Colonic mucosa (tissue), 4 donors: ENCODE measurements around the gene SLC26A11. TPM values are rescaled to one million over a fixed set of nuclear protein-coding genes. Genes with fewer than 3 reads are reported as not detected.
A peak's percentile ranks its signal among the peaks of the same experiment; 100 is the strongest.

Source experiments
- DNase-seq: peaks from one replicate; pipeline ENCODE4 v3.0.0-alpha.2; 2020
- H3K27ac ChIP-seq: fragments of 200-600 bp; one replicate; pipeline ENCODE4 v1.8.0; 2021
- H3K27me3 ChIP-seq: fragments of 200-600 bp; one replicate; pipeline ENCODE4 v1.8.0; 2021
- H3K36me3 ChIP-seq: fragments of 200-600 bp; one replicate; pipeline ENCODE4 v1.8.0; 2021
- H3K4me1 ChIP-seq: fragments of 200-600 bp; one replicate; pipeline ENCODE4 v1.8.0; 2021; ENCODE audit warnings: mild to moderate bottlenecking
- H3K4me3 ChIP-seq: fragments of 200-600 bp; one replicate; pipeline ENCODE4 v1.8.0; 2021
- H3K9ac ChIP-seq, 2 donors: one replicate each; pipeline ENCODE4 v1.7.0; 2013; ENCODE audit warnings: control low read depth in 2 of 2, low read depth in 2 of 2, low read length in 2 of 2
- H3K9me3 ChIP-seq: fragments of 200-600 bp; one replicate; pipeline ENCODE4 v1.8.0; 2021
- CTCF ChIP-seq: fragments of 200-600 bp; IDR thresholded peaks from one replicate; pipeline ENCODE4 v1.8.0; 2022; ENCODE audit warnings: antibody characterized with exemption, mild to moderate bottlenecking
- intact Hi-C: fragments of 100-400 bp; cut with DNase I; formaldehyde crosslinking; loops from one replicate; pipeline ENCODE4 v1.14.1; 2022
- total RNA-seq, 2 donors: library from RNA; stranded (reverse); fragmentation: NEBNext Ultra II Directional in 1 of 2; extraction: Animal tissue kit (Norgen Biotek cat#: 25700) in 1 of 2; gene quantifications; one replicate each; pipeline ENCODE4 v1.2.1, GENCODE V29; 2021
- donor health status: healthy.
- donor health status: DM: no; HTN: no; CAD: no.
- donor health status: DM: no; HTN: no; CAD: no.

SLC26A11 gene
- total RNA-seq, 2 donors from 2014 or later, result 8.0 to 9.3 TPM

- TF ChIP-seq CTCF, result no peak
- H3K4me1 ChIP-seq, result peaks cover 3% of the 10 kb centered on the region
- no peaks in the 10 kb centered on the region for H3K36me3 ChIP-seq
- peak overlapping the region; percentile 78 for H3K27ac ChIP-seq
- DNase-seq, result peak; percentile 81
- H3K4me3 ChIP-seq, result peak overlapping the region; percentile 93
- H3K9me3 ChIP-seq, result no peaks in the 10 kb centered on the region
- H3K27me3 ChIP-seq, result no peaks in the 10 kb centered on the region
- intact Hi-C loops, result no loop called here
- peak overlapping the region; percentile 97 to 99 for H3K9ac ChIP-seq
Measured at GRCh38 chr17:80219013-80219762, 1.0 kb upstream of the SLC26A11 start.

GRCh38 chr17:80219763-80220053 is 519 bp upstream of the SLC26A11 start:
- no peak for DNase-seq
- no peaks in the 10 kb centered on the region for H3K9me3 ChIP-seq
- H3K36me3 ChIP-seq, result no peaks in the 10 kb centered on the region
- peak overlapping the region; percentile 93 for H3K4me3 ChIP-seq
- peaks cover 3% of the 10 kb centered on the region for H3K4me1 ChIP-seq
- peak overlapping the region; percentile 78 for H3K27ac ChIP-seq
- intact Hi-C loops, result no loop called here
- TF ChIP-seq CTCF, result no peak
- H3K27me3 ChIP-seq, result no peaks in the 10 kb centered on the region
- H3K9ac ChIP-seq, result peak overlapping the region; percentile 97 to 99

GRCh38 chr17:80220736-80221215 is 549 bp downstream of the SLC26A11 start:
- DNase-seq, result peak; percentile 29
- peaks cover 3% of the 10 kb centered on the region for H3K4me1 ChIP-seq

GRCh38 chr17:80221351-80222105 is 1.3 kb downstream of the SLC26A11 start:
- no peaks in the 10 kb centered on the region for H3K27me3 ChIP-seq
- DNase-seq, result no peak
- H3K27ac ChIP-seq, result no peak overlapping the region
- no peak for TF ChIP-seq CTCF
- no peak overlapping the region for H3K9ac ChIP-seq
- peaks cover 3% of the 10 kb centered on the region for H3K4me1 ChIP-seq
- H3K9me3 ChIP-seq, result no peaks in the 10 kb centered on the region
- intact Hi-C loops, result no loop called here
- H3K36me3 ChIP-seq, result no peaks in the 10 kb centered on the region
- H3K4me3 ChIP-seq, result no peak overlapping the region

More at GRCh38 chr17:80220736-80221215, 549 bp downstream of the SLC26A11 start:
- no peaks in the 10 kb centered on the region for H3K9me3 ChIP-seq
- intact Hi-C loops, result no loop called here
- H3K9ac ChIP-seq, result peak overlapping the region; percentile 97 to 99
- no peaks in the 10 kb centered on the region for H3K36me3 ChIP-seq
- H3K27me3 ChIP-seq, result no peaks in the 10 kb centered on the region
- TF ChIP-seq CTCF, result no peak
- peak overlapping the region; percentile 78 for H3K27ac ChIP-seq
- peak overlapping the region; percentile 93 for H3K4me3 ChIP-seq

- Histone ChIP-seq H3K9ac (no peak overlapping the region), H3K36me3 (no peaks in the 10 kb centered on the region), H3K4me1 (peaks cover 3% of the 10 kb centered on the region), H3K9me3 (no peaks in the 10 kb centered on the region), H3K4me3 (no peak overlapping the region), H3K27me3 (no peaks in the 10 kb centered on the region), H3K27ac (no peak overlapping the region)
- TF ChIP-seq CTCF, result no peak
- DNase-seq, result no peak
- intact Hi-C loops, result no loop called here
Measured at GRCh38 chr17:80222376-80223141, 2.3 kb downstream of the SLC26A11 start.
